HG03442 (cell line): ENCODE results near the gene PID1.
"Not testable (repeated sequence)": the region's sequence is repeated elsewhere in the genome, so short reads cannot be mapped to it uniquely, and the experiment has no call there.

Experiments used
- ATAC-seq: cut with Tn5 transposase; IDR thresholded peaks from one replicate; pipeline ENCODE4 v1.9.1; 2021; ENCODE audit warnings: mild to moderate bottlenecking, moderate library complexity; ENCODE audit not compliant: unreplicated experiment

The PID1 gene

DNA sequence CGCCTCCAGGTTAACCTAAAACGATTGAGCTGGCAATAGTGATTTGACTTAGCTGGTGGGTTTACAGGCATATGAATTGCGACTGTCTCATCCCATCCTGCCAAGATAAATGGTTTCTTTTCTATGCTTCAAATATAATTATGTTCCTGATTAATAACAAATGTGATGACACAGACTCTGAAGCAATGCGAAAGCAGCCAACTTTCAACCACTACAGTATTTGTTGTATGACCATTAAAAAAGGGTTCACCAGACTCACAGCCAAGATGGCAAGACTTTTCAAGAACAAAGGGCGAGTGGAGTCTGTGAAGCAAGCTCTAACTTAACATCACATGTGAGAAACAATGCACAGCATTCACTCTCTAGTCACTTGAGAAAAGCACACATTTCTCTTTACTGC lies 186.6 kb downstream of the PID1 start:
- no peak for ATAC-seq

DNA sequence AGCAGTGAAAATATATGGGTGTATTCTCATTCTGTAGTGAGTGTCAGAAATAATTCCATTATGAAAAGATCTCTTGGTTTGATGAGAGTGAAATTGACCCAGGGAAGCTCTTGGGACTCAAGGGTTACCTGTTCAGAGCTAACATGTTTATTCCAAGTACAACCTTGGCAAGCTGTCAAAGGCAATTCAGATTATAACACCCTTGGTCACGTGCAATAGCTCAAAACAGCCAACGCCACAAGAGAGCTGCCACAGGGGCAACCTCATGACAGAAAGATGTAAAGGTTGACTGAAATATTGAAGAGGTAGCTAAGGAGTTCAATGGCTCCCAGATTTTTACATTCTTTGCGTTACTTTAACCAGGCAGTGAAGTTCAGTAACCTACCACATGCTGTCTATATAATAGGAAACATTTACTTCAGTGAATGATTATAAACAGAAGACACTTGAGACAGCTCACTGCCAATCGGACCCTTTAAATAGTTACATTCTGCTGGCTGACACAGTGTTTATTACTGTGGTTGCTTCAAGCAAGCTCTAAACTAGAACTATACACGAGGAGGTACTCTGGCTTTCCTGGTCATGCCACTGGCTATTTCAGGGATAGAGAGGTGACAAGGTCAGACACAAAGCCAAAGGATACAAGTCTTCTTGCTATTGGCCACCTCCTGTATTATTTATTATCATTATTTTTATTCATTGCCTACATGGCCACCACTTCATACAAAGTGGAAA lies 187.3 kb downstream of the PID1 start:
- ATAC-seq: no peak

DNA sequence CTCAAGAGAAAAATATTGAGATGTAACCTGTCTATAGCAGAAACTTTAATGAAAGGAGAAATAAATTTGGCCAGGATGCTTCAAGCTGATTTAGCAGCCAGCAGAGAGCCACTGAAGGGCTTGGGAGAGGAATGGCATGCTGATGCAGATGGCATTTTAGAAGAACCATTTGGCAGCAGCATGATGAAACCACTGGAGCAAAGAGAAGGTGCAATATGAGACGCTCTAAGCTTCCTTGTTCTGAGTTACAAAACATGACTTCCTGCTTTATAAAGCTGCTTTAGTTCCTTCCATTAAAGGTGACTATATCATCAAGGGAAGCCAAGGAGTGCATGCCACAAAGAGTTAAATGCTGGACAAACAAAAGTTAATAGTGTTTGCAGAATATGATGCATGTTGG lies 189.7 kb downstream of the PID1 start:
- no peak for ATAC-seq

DNA sequence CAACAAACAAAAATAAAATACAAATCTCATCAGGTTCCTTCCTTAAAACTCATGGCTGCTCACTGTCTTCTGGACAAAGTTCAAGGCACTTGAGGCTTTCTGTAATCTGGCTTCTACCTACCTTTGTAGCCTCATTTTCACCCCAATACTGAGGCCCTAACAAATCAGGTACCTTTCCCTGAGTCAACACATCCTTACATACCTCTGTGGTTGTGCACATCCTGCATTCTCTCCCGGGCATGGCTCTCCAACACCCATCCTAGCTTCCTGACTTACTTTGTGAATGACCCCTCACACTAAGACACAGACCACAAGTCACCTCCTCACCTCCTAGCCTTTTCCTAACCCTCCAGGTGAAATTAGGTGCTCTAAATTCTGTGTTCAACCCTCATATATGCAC lies 190.9 kb downstream of the PID1 start:
- no peak for ATAC-seq

DNA sequence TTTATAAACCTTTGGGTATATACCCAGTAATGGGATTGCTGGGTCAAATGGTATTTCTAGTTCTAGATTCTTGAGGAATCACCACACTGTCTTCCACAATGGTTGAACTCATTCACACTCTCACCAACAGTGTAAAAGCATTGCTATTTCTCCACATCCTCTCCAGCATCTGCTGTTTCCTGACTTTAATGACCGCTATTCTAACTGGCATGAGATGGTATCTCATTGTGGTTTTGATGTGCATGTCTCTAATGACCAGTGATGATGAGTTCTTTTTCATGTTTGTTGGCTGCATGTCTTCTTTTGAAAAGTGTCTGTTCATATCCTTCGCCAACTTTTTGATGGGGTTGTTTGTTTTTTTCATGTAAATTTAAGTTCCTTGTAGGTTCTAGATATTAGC lies 194.2 kb downstream of the PID1 start:
- ATAC-seq: not testable (repeated sequence)

DNA sequence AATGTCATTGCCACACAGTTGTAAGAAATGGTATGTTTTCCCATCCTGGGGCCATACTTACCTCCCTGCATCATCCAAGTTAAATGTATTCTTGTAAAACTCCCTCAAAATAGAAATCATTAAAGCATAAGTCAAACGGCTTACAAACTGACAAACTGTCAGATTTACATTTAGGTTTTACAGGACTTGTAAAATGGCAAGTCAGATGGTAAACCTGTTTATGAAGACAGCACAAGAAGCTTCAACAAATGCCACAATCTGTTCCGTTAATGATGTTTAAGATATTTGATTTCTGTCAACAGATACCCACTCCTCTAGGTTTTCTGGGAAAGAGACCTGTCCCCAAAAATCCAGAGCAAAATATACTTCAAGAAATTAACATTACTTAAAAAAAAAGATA lies 197.2 kb downstream of the PID1 start:
- no peak for ATAC-seq

DNA sequence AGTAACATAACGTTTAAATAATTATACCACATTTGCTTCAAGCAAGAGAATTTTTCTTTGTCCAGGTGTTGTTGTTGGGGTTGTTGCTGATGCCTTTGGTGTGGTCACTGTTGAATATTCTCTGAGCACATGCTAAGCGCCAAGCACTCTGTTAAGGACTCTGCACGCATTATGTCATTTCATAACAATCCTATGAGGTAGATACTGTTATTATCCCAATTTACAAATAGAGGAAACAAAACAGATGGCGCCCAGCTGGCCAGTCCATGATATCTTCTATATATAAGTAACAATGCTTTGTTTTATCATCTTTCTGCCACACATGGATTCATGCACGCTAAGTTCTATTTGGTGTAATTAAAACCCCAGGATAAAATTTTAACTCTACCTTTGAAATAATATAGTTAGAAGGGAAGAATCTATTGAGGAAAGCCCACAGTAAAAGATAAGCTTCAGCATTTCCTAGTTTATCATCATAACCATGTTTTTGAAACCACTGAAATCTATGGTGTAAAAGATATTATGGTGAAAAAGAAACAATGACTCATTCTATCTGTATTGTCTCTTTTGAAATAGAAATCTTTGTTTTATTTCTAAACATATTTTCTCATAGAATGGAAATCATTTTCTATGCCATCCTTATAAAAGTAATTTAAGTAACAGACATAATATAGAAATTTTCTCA lies 199.7 kb downstream of the PID1 start:
- ATAC-seq: no peak

DNA sequence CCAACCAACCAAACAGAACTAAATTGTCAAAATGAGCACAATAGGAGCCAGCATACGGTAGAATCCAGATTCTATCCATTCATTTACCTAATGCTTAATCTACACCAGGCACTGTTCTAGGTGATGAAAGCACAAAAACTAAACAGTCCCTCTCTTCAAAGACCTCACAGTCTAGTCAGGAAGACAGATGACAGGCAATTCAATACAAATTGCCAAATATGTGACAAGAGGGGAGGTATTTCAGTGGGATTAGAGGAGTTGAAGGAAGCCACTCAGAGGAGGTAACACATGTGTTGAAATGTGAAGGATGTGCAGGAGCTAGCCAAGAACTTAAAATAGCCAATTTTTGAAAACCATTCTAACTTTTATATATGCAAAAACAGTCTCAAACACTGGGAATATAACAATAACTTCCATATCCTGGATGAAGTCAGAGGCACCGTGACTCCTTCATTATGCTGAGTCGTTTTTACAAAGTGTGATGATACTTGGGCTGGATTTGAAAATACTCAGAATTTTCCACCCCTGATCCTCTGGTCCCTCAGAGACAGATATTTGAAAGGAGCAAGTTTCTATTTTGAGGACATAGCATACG lies 204.9 kb downstream of the PID1 start:
- ATAC-seq: no peak

DNA sequence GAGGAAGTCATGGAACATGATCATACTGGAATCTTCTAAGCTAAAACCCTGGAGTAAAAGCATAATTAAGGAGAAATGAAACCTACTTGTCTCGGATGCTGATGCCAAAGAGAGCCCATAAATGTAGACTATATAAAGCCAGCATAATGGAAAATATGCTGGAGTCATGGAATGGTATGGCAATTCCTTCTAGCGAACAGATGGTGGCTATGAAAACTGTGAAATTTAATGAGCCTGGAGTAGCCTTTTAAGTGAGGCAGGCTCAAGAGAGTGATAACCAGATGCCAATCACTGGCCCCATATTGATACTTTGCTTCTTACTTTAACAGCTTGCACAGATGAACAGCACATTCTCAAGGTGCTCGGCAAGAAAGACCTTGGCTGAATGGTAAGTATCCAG lies 206.3 kb downstream of the PID1 start:
- no peak for ATAC-seq

DNA sequence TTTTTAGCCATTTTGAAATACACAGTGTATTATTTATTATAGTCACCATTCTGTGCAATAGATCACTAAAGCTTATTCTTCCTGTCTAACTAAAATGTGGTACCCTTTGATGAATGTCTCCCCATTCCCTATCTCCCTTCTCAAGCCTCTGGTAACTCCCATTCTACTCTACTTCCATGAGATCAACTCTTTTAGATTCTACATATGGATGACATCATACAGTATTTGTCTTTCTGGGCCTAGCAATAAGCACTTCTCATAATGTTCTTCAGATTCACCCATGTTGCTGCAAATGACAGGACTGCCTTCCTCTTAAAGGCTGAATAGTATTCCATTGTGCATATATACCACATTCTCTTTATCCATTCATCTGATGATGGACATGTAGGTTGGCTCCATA lies 210.9 kb downstream of the PID1 start:
- ATAC-seq: no peak

DNA sequence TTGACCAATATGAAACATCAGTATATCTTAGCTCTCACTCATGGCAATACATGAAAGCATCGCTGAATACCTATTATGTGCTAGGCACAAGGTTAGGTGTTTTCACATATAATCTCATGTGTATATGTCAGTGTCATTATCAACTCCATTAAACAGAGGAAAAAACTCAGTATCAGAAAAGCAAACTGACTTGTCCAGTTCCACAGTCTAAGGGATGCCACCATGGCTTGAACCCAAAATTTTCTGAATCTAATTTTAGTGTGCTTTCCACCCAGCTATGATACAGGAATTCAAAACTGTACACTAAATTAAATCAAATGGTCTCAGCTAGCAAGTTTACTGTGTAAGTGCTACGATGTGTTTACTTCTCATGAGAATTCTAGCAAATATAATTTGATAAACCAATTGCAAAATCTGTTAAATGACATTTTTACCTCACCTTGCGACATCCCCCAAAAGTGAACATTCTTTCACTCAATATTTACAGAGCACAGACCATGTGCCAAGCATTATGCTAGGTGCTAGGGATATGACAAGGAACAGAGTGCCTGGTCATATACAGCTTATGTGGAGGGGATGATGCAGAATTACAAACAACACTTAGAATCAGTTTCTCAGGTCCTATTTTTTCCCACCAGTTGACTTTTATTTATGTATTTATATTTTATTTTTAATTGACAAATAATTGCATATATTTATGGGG lies 211.6 kb downstream of the PID1 start:
- no peak for ATAC-seq

DNA sequence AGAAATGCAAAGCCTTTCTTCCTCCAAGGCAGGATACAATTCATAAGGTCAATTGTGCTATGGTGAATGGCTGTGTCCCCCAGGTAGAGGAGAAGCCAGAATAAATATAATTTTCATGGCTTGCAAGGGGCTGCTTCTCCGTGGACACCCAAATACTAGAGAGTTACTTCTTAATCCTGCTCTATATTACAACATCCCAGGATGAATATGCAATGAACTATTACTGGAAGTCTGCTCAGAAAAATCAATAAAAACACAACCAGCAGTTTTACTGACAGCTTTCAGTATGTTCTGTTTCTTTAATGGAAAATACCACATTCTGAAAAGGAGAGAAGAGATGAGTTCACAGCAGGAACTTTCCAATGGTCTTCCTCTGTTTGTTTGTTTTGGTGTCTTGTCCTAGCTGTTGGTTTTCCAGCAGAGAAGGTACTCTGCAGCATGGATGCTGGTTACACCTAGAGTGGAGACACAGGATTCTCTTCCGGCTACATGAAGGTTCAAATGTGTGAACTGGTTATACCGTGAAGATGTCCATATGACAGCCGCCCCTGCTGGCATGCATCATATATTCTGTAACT lies 213.0 kb downstream of the PID1 start:
- no peak for ATAC-seq

DNA sequence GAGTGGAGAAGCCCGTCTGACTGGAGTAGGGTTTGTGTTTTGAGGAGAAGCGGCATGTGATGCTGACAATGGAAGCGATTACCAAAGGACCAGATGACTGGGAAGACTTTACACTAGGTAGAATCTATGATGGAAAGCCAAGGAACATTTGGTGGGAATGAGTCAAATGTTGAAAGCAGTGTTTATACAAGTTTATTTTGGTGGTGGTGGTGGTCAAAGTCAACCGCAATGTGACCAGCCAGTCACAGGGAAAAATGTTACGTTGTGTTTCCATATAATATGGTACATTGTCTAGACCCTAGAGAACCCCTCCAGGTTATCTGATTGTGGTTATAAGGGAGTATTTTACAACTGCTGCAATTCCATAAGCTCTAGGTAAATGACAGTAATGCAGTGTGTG lies 216.8 kb downstream of the PID1 start:
- no peak for ATAC-seq

DNA sequence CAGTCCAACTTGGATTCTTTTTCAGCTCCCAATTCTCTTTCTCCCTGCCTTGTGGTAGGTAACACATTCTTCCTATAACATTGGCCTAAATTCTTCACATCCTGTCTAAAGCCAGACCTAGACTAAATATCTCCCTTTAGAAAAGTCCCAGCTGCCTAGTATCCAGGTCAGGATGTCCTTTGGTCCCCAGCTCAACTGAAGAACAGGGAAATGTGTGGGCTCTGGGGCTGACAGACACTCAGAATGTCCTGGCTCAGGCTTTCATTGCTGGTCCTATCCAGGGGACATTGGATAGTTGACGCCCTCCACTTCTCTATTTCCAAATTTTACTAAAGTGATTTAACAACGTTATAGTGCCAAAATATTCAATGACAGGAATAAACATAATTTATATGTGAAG lies 219.3 kb downstream of the PID1 start:
- ATAC-seq: no peak

DNA sequence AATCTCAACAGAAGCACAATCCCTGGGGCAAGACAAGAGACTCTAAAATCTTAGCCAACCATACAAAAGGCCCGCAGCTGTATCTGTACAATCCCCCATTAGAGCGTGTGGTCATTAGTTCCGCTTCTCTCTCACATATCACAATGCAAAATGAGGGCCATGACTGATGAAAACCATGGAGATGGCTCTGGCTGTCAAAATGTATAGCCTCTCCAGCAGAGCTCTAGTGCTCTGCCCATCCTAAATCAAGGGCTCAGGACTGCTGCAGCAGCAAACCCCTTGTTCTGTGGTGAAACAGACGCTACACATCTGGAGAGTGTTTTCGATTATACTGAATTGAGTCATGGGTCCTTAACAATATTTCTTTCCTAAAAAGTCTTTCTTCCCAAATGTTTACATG lies 221.0 kb downstream of the PID1 start:
- ATAC-seq: no peak

DNA sequence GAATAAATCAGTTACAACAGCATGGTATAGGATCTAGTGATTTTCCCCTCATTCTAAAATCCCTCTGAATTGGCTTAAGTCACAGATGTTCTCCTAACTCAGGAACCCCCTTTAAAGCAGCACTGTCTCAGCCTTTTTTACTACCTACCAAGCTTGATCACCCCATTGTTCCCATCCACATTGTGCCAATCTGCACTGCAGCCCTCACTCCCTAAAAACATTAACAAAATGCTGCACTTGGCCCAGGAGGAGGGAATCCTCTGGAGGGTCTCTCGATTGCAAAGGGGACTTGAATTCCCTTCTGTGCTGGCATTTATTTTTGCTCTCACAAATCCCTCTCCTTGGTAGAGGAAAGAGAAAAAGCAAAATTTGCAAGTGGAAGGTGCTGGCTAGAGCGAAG lies 223.0 kb downstream of the PID1 start:
- ATAC-seq: no peak

DNA sequence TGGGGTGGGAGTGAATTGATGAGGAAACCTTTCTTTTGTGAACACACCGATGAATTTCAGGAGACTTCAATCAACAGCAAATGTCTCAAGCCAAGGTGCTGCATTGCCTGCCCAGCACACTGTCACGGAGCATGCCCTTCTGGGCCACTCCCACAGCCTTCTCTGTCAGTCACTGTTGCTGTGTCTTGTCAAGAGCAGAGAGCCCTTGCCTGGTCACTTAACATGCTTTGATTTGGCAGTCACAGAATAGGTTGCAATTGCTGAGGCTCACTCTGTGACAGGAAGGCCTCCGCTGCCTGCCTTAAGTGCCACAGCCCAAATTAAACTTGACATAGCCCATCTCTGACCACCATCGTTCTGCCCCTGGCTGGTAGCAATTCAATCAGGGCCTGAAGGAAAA lies 225.4 kb downstream of the PID1 start:
- no peak for ATAC-seq

DNA sequence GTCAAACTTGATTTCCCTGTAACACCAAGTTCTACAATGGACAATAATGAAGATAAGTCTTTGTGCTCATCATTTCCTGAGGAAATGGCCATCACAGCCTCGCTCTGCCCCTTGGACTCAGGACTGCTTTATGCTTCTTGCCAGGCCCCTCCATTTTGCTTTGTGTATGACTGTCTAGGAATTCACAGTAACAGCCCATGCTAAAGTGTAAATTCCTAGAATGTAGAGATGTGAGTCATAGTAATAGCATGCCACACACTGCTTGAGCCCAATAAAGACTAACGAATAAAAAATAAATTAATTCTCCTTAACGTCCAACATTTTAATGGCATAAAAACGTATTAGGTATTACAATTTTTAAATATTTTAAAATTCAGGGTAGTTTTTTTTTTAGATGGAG lies 226.5 kb downstream of the PID1 start:
- no peak for ATAC-seq

DNA sequence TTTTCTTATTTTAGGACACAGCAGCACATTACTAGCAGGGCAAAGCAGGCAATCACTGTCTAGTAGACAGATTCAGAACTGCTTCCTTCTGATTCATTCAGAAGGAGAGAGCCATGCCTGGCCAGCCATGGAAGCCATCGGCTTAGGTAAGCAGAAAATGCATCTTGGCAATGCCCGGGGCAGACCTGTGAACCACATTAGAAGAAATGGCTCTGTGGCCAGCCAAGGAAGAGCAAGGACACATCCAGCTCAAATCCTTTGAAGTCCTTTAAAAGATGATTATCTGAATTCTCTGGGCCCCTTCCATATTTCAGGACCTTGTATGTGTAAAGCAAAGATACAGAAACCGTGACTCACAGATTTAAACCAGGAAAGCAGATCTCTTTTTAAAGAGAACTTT lies 227.4 kb downstream of the PID1 start:
- no peak for ATAC-seq

DNA sequence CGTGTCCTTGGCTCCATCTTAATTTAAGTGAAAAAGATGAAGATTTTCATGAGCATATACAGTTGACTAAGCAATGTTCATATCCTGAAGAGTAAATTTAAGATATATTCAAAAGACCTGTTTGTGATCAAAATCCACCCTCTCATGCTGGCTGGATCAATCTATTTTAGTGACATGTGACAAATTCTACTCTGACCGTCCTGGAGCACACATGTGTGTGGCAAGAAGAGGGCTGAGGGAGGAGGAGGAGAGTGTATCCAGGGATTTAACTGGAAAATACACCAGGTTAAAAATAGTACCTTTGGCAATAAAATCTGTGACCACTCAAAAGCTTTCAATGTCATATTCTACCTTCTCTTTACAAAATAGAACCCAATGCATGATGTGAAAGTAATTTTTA lies 228.7 kb downstream of the PID1 start:
- ATAC-seq: no peak

DNA sequence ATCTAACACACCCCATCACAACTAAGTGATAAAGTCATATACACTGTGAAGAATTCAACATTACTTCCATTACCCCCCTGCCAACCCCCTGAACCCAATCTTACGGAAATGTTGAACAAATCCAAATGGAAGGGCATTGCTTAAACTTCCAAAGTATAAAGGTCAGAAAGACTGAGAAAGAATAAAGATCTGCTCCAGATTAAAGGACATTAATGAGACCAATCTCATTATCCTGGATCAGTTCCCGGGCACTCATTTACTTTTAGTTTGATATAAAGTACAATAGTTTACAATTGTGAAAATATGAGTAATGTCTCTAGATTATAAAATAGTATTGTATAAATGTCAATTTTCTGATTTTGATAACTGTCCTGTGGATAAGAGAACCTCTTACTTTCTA lies 229.4 kb downstream of the PID1 start:
- ATAC-seq: no peak

DNA sequence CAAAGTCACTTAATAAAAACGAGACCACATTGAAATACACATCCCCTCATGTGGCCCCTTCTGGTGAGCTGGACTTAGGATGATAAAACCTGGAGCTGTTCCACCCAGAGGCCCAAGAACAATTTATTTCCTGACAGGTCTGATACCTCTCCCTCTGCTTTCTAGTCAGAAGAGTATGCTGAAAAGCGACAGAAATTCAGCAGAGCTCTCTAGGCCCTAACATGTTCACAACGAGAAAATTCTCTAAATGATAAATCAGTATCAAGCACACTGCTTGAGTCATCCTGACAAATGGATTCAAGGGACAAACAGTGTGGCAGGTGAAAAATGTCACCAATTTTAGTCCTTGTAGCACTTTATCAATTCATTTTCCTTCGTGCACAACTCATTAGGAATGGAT lies 233.5 kb downstream of the PID1 start:
- ATAC-seq: no peak
